Prostate gland (tissue), 2 donors: Measurements from ENCODE around the gene XDH. TPM values are rescaled to one million over a fixed set of nuclear protein-coding genes. Genes with fewer than 3 reads are reported as not detected.

Experiments used
- DNase-seq: peaks from one replicate; pipeline ENCODE4 v3.0.0-alpha.2; 2019; ENCODE audit warnings: low spot score
- H3K27ac ChIP-seq, 2 donors: fragments of 200-600 bp; sonication (generic); 2 replicates each; pipeline ENCODE4 v1.5.1; 2017 to 2019
- H3K27me3 ChIP-seq: fragments of 200-600 bp; sonication (generic); replicated peaks from 2 replicates; pipeline ENCODE4 v1.5.1; 2019; ENCODE audit not compliant: insufficient read depth
- H3K36me3 ChIP-seq, 2 donors: fragments of 200-600 bp; sonication (generic); 1 replicate in 1 of 2; 2 replicates in 1 of 2; pipeline versions ENCODE4 v1.5.1 to v1.8.1; 2017 to 2019
- H3K4me1 ChIP-seq: fragments of 200-600 bp; sonication (generic); replicated peaks from 2 replicates; pipeline ENCODE4 v1.5.1; 2019
- H3K4me3 ChIP-seq, 2 donors: fragments of 200-600 bp; sonication (generic); 2 replicates each; pipeline ENCODE4 v1.5.1; 2017 to 2019
- H3K9me3 ChIP-seq: fragments of 200-600 bp; sonication (generic); 2 replicates; pipeline ENCODE4 v1.5.1; 2017
- POLR2A ChIP-seq: fragments of 450-650 bp; IDR thresholded peaks from one replicate; pipeline ENCODE4 v1.6.1; 2016; ENCODE audit warnings: antibody characterized with exemption, mild to moderate bottlenecking
- POLR2AphosphoS5 ChIP-seq: sonication (generic); formaldehyde crosslinking; IDR thresholded peaks from one replicate; pipeline ENCODE4 v1.6.1; 2017; ENCODE audit warnings: antibody characterized with exemption
- WGBS: methylation state at CpG from one replicate; pipeline ENCODE4 v1.1.5; 2018; 5-methylcytosine and 5-hydroxymethylcytosine counted together
- intact Hi-C: fragments of 100-400 bp; cut with DNase I; formaldehyde crosslinking; loops from one replicate; pipeline ENCODE4 v1.14.2; 2022
- total RNA-seq, 2 donors: library from RNA; depleted of rRNA; stranded (reverse); fragments of >200 nt; gene quantifications; one replicate each; pipeline ENCODE4 v1.1.0, GENCODE V29; 2016
- TF ChIP-seq, protein P1 (sequence below), 4 experiments: fragments of 200-600 bp in 2 of 4; fragments of 450-650 bp in 2 of 4; sonication (generic) in 2 of 4; IDR thresholded peaks; 1 replicate in 3 of 4; 2 replicates in 1 of 4; pipeline ENCODE4 v1.5.1; 2016 to 2019; ENCODE audit warnings: antibody characterized with exemption in 4 of 4, mild to moderate bottlenecking in 2 of 4, moderate library complexity in 2 of 4

The XDH gene
- total RNA-seq, 2 donors from 2014 or later: 1.2 to 2.5 TPM

DNA sequence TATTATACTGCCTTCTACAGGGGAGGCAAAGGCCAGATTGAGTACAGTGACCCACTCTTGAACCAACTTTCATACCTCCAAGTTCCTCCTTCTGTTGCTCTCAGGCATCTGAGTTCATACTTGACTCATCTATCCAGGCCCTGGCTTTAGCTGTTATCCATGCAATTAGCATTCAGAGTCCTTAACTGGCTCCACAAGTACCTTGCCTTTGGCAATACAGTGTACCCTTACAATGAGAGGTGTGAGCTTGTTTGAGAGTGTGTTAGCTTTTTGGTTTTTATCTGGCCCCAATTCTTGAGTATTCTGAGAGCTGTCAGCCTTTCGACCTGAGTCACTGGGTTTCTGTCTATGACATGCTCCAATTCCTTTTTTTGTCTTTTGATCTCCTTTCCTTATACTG is 120.3 kb downstream of the XDH start:
- intact Hi-C loops: no loop called here
- Histone ChIP-seq H3K4me1 (no peaks in the 10 kb centered on the region), H3K27me3 (no peaks in the 10 kb centered on the region), H3K36me3 (no peaks in the 10 kb centered on the region), H3K9me3 (no peaks in the 10 kb centered on the region), H3K4me3 (no peak overlapping the region), H3K27ac (no peak overlapping the region)
- DNase-seq: no peak
- TF ChIP-seq POLR2AphosphoS5: no peak
- no peak for TF ChIP-seq POLR2A
- TF ChIP-seq, protein P1, sequence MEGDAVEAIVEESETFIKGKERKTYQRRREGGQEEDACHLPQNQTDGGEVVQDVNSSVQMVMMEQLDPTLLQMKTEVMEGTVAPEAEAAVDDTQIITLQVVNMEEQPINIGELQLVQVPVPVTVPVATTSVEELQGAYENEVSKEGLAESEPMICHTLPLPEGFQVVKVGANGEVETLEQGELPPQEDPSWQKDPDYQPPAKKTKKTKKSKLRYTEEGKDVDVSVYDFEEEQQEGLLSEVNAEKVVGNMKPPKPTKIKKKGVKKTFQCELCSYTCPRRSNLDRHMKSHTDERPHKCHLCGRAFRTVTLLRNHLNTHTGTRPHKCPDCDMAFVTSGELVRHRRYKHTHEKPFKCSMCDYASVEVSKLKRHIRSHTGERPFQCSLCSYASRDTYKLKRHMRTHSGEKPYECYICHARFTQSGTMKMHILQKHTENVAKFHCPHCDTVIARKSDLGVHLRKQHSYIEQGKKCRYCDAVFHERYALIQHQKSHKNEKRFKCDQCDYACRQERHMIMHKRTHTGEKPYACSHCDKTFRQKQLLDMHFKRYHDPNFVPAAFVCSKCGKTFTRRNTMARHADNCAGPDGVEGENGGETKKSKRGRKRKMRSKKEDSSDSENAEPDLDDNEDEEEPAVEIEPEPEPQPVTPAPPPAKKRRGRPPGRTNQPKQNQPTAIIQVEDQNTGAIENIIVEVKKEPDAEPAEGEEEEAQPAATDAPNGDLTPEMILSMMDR (IDR thresholded peaks at IDR 0.05): no peak
- 41% methylated on average over 1 of the region's 1 CpG for WGBS

DNA sequence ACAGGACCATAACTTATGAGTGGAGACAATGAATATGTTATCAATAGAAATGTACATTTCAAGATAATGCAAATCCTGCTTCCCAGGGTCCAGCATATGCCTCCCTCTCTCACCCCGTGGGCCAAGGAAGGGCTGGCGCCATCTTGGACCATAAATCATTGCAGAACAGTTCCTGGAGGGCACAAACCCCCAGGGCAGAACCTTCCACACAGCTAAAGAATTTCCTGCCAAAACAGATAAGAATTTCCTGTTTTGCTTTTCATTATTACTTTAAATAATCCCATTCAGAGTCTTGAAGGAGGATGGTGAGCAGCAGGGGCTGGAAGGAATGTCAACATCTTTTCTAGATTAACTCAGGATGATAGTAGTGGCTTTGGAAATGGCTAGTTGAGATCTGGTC is 126.9 kb downstream of the XDH start:
- whole genome bisulfite sequencing: 50% methylated on average over 2 of the region's 2 CpGs
- Histone ChIP-seq H3K4me1 (no peaks in the 10 kb centered on the region), H3K9me3 (no peaks in the 10 kb centered on the region), H3K4me3 (no peak overlapping the region), H3K27ac (no peak overlapping the region), H3K36me3 (no peaks in the 10 kb centered on the region), H3K27me3 (no peaks in the 10 kb centered on the region)
- DNase-seq: no peak
- intact Hi-C loops: no loop called here
- no peak for TF ChIP-seq POLR2A
- no peak for TF ChIP-seq POLR2AphosphoS5
- TF ChIP-seq, protein P1 (IDR thresholded peaks at IDR 0.05): no peak

DNA sequence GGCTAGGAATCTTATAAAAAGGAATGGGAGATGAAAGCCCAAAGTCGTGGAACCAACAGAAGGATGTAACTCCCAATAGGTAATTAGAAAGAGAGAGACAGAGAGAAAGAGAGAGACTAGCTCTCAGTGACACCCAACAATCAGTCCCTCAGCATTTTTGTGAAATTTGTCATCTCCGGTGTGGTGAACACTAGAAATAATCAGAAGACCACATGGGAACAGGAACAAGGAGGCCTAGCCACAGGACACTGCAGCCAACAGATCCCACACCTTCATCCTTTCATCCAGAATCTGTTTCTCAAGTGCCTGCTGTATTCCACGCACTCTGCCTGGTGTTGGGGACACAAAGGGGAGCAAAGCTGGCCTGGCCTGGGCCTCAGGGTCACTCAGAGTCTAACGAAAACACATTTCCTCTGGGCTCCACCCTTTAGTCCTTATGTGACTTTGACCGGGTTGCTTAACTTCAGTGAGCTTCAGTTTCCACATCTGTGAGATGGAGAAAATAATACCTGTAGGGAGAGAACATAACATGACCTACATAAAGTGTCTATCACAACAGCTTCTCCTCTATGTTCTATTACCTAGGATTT is 127.5 kb downstream of the XDH start:
- 89% methylated on average over 5 of the region's 5 CpGs for WGBS
- no peak for TF ChIP-seq POLR2AphosphoS5
- TF ChIP-seq POLR2A: no peak
- TF ChIP-seq, protein P1 (IDR thresholded peaks at IDR 0.05): no peak
- Histone ChIP-seq H3K27ac (no peak overlapping the region), H3K9me3 (no peaks in the 10 kb centered on the region), H3K36me3 (no peaks in the 10 kb centered on the region), H3K4me1 (no peaks in the 10 kb centered on the region), H3K27me3 (no peaks in the 10 kb centered on the region), H3K4me3 (no peak overlapping the region)
- DNase-seq: no peak
- intact Hi-C loops: no loop called here

DNA sequence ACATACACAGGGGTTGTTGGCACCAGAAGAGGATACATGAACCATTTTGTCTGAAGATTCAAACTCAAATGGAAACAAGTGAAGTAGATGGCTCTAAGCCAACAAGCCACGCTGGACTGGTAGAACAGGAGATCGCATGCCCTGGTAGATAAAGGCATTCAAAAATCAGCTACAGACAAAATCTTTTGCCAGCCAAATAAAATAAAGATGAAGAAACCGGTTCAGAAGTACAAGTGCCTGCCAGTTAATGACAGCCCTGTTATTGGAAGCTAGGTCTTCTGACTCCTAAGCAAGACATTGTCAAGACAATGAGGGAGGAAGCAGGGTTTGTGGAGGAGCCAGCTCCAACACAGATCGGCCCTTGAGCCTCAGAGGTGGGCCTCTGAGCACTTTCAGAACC is 128.3 kb downstream of the XDH start:
- H3K4me1 ChIP-seq: no peaks in the 10 kb centered on the region
- no peaks in the 10 kb centered on the region for H3K9me3 ChIP-seq
- no peaks in the 10 kb centered on the region for H3K36me3 ChIP-seq
- TF ChIP-seq POLR2A (no peak), POLR2AphosphoS5 (peak; percentile 59)
- no peaks in the 10 kb centered on the region for H3K27me3 ChIP-seq
- WGBS: 42% methylated on average over 4 of the region's 4 CpGs
- intact Hi-C loops: no loop called here
- no peak overlapping the region for H3K4me3 ChIP-seq
- DNase-seq: peak; percentile 39
- H3K27ac ChIP-seq: no peak overlapping the region

Other genes with a start within 250 kb of the XDH start
- gene CAPN14, start 197.2 kb downstream of the XDH start, total RNA-seq: under 1 TPM; 0.27 to 0.80 TPM
- gene EHD3, start 180.6 kb downstream of the XDH start, total RNA-seq: 1 to 10 TPM; 7.2 to 7.9 TPM
- 1 to 10 TPM; 5.0 to 8.5 TPM for gene SRD5A2, start 166.2 kb upstream of the XDH start, total RNA-seq